Measurements from ENCODE around the gene SLAMF7. TPM values are rescaled to one million over a fixed set of nuclear protein-coding genes. Genes with fewer than 3 reads are reported as not detected.
A peak's percentile ranks its signal among the peaks of the same experiment; 100 is the strongest.

SLAMF7 gene
- total RNA-seq, 2 donors from 2014 or later, result 4.9 to 7.0 TPM

GRCh38 chr1:160722726-160723125 lies 16.3 kb upstream of the SLAMF7 start:
- no peaks in the 10 kb centered on the region for H3K9me3 ChIP-seq
- no peak overlapping the region for H3K9ac ChIP-seq (ENCODE audit: low read depth in 2 of 2, low read length in 2 of 2)
- no peak for DNase-seq
- H3K27ac ChIP-seq, result no peak overlapping the region
- intact Hi-C loops (cut with DNase I), result no loop called here
- H3K27me3 ChIP-seq, result no peaks in the 10 kb centered on the region
- H3K36me3 ChIP-seq, result no peaks in the 10 kb centered on the region
- H3K4me1 ChIP-seq, result peaks cover 3% of the 10 kb centered on the region
- H3K4me3 ChIP-seq, result no peak overlapping the region
- TF ChIP-seq CTCF (IDR thresholded peaks at IDR 0.05), result no peak

- Histone ChIP-seq H3K27ac (no peak overlapping the region), H3K9me3 (no peaks in the 10 kb centered on the region), H3K36me3 (no peaks in the 10 kb centered on the region), H3K9ac (ENCODE audit: low read depth in 2 of 2, low read length in 2 of 2) (no peak overlapping the region), H3K27me3 (no peaks in the 10 kb centered on the region), H3K4me3 (no peak overlapping the region), H3K4me1 (peaks cover 3% of the 10 kb centered on the region)
- TF ChIP-seq CTCF (IDR thresholded peaks at IDR 0.05), result no peak
- no peak for DNase-seq
- intact Hi-C loops (cut with DNase I), result no loop called here
Measured at GRCh38 chr1:160723332-160723731, 15.7 kb upstream of the SLAMF7 start.

GRCh38 chr1:160724465-160725242 lies 14.4 kb upstream of the SLAMF7 start:
- H3K36me3 ChIP-seq, result no peaks in the 10 kb centered on the region
- no peak for DNase-seq
- intact Hi-C loops (cut with DNase I), result no loop called here
- no peak for TF ChIP-seq CTCF (IDR thresholded peaks at IDR 0.05)
- H3K27me3 ChIP-seq, result no peaks in the 10 kb centered on the region
- H3K27ac ChIP-seq, result no peak overlapping the region
- H3K9me3 ChIP-seq, result no peaks in the 10 kb centered on the region
- H3K4me3 ChIP-seq, result no peak overlapping the region
- H3K4me1 ChIP-seq, result peaks cover 3% of the 10 kb centered on the region
- H3K9ac ChIP-seq (ENCODE audit: low read depth in 2 of 2, low read length in 2 of 2), result no peak overlapping the region

GRCh38 chr1:160726114-160726497 lies 12.9 kb upstream of the SLAMF7 start:
- no peaks in the 10 kb centered on the region for H3K9me3 ChIP-seq
- H3K9ac ChIP-seq (ENCODE audit: low read depth in 2 of 2, low read length in 2 of 2), result peak overlapping the region in 1 of 2 donors; percentile 70
- no peak for TF ChIP-seq CTCF (IDR thresholded peaks at IDR 0.05)
- H3K27ac ChIP-seq, result peak overlapping the region; percentile 39
- H3K27me3 ChIP-seq, result no peaks in the 10 kb centered on the region
- intact Hi-C loops (cut with DNase I), result loop anchor here (2.0 kb wide), 1 partner anchor 105 kb away; no protein-coding TSS in a partner anchor
- H3K36me3 ChIP-seq, result no peaks in the 10 kb centered on the region
- peaks cover 3% of the 10 kb centered on the region for H3K4me1 ChIP-seq
- no peak overlapping the region for H3K4me3 ChIP-seq
- DNase-seq, result no peak

GRCh38 chr1:160726498-160727315 lies 12.3 kb upstream of the SLAMF7 start:
- intact Hi-C loops (cut with DNase I), result loop anchor here (2.0 kb wide), 1 partner anchor 104 kb away; no protein-coding TSS in a partner anchor

More at GRCh38 chr1:160726498-160727315, 12.3 kb upstream of the SLAMF7 start:
- Histone ChIP-seq H3K9ac (ENCODE audit: low read depth in 2 of 2, low read length in 2 of 2) (peak overlapping the region in 1 of 2 donors; percentile 70), H3K9me3 (no peaks in the 10 kb centered on the region), H3K4me1 (peaks cover 3% of the 10 kb centered on the region), H3K27ac (peak overlapping the region; percentile 39), H3K4me3 (no peak overlapping the region), H3K27me3 (no peaks in the 10 kb centered on the region), H3K36me3 (no peaks in the 10 kb centered on the region)
- peak; percentile 84 for TF ChIP-seq CTCF (IDR thresholded peaks at IDR 0.05)
- peak; percentile 69 for DNase-seq

Measured in colonic mucosa (tissue), 4 donors.